NCI-H748 (cell line): ENCODE data around the gene GMPR2.

Experiments used
- DNase-seq: peaks from one replicate; lab custom pipeline; 2025; ENCODE audit not compliant: unreplicated experiment; lab: John Stamatoyannopoulos, UW

GMPR2 gene

GRCh38 chr14:24266344-24267244, 33.9 kb downstream of the GMPR2 start:
- no peak for DNase-seq

- DNase-seq = no peak
Measured at GRCh38 chr14:24267516-24267915, 34.8 kb downstream of the GMPR2 start.

GRCh38 chr14:24268225-24268624, 35.5 kb downstream of the GMPR2 start:
- DNase-seq = no peak

- no peak for DNase-seq
Measured at GRCh38 chr14:24269368-24269767, 36.6 kb downstream of the GMPR2 start.

GRCh38 chr14:24269910-24270536, 37.3 kb downstream of the GMPR2 start:
- DNase-seq = no peak

GRCh38 chr14:24270537-24271133, 37.9 kb downstream of the GMPR2 start:
- DNase-seq = peak; percentile 56

GRCh38 chr14:24271134-24271833, 38.6 kb downstream of the GMPR2 start, which contains the start of gene RABGGTA:
RABGGTA (minus strand) TSS chr14:24271597; CDS start chr14:24271115, 482 bp downstream.
- peak; percentile 96 for DNase-seq

- no peak for DNase-seq
Measured at GRCh38 chr14:24271834-24272263, 39.1 kb downstream of the GMPR2 start.

GRCh38 chr14:24272467-24272866, 39.7 kb downstream of the GMPR2 start:
- no peak for DNase-seq

- peak; percentile 8 for DNase-seq
Measured at GRCh38 chr14:24273422-24273998, 40.8 kb downstream of the GMPR2 start.

GRCh38 chr14:24274101-24274543, 41.4 kb downstream of the GMPR2 start:
- DNase-seq = no peak

- DNase-seq = no peak
Measured at GRCh38 chr14:24277071-24277470, 44.3 kb downstream of the GMPR2 start.

- DNase-seq = no peak
Measured at GRCh38 chr14:24277606-24278321, 45.0 kb downstream of the GMPR2 start.

- DNase-seq = no peak
Measured at GRCh38 chr14:24278424-24278823, 45.7 kb downstream of the GMPR2 start.

- DNase-seq = peak; percentile 5
Measured at GRCh38 chr14:24279301-24280186, 46.8 kb downstream of the GMPR2 start.

GRCh38 chr14:24280797-24281460, 48.2 kb downstream of the GMPR2 start:
- DNase-seq = no peak

- DNase-seq = no peak
Measured at GRCh38 chr14:24281636-24282035, 48.9 kb downstream of the GMPR2 start.

GRCh38 chr14:24282736-24283135, 50.0 kb downstream of the GMPR2 start:
- no peak for DNase-seq
